ENCODE measurements around the gene P3H1. TPM values are rescaled to one million over a fixed set of nuclear protein-coding genes. Genes with fewer than 3 reads are reported as not detected.

The P3H1 gene
- total and polyA plus RNA-seq, 2 experiments from 2014 or later, result 51.1 to 75.1 TPM

DNA sequence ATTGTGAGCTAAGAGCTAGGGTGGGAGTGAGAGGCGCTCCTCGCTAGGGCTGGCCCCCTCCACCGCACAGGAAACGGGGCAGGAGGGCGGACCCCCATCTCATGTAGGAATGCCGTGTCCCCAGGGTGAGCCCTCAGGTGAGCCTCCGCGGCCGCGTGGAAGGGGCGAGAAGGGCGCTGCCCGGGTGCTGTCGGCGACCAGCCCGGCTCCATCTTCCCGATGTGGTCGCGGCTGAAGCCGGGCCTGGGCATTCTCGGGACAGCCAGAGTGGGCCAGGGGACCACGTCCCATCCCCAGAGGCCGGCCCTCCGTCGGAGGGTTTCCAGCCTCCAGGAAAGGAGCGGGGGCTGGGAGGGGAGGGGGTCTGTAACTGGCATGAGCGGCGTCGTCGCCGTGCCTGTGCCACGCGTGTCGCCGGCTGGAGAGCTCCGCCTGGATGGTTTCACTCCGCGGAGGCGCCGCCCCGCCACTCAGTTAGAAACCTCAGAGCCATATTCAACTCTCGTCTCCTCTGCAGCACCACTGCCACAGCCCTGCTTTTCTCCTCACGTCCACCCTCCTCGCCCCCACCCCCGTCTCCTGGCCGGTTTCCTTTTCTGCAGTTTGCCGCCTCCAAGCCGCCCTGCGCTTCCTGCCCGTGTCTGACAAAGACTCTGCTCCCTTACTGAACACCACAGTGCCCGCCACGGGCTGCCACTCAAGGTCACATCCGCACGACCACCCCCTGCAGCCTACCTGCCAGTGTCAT, 18.3 kb upstream of the P3H1 start, which contains the start of gene TMEM269:
Gene TMEM269, plus strand, starts transcription at position 46 of the 748 bp plus-strand sequence. CDS start 4,903 bp downstream, outside the sequence.
- H3K27me3 Mint-ChIP-seq (ENCODE audit: insufficient read depth, low read depth, poor library complexity), result peaks cover 4% of the 10 kb centered on the region
- Histone ChIP-seq H2AFZ (peak within 1 kb of the TSS; percentile 32; the same call in 1 of the 2 replicates), H3K27me3 (ENCODE audit: insufficient read depth) (peaks cover 6% of the 10 kb centered on the region; the same call in 1 of the 2 replicates), H3K4me3 (peak within 1 kb of the TSS; percentile 47), H3K79me2 (replicated peaks; ENCODE audit: insufficient read depth) (no peaks in the 10 kb centered on the region), H3F3A (replicated peaks; ENCODE audit: low read depth) (0 out of 2 replicates have a peak, but pooled peaks cover 15% of the 10 kb centered on the region), H3K36me3 (ENCODE audit: insufficient read depth) (no peaks in the 10 kb centered on the region), H3K9me2 (ENCODE audit: insufficient read depth) (no peaks in the 10 kb centered on the region), H3K27ac (ENCODE audit: low read depth) (no peak within 1 kb of the TSS), H3K4me1 (ENCODE audit: insufficient read depth) (peaks cover 5% of the 10 kb centered on the region; the same call in 1 of the 2 replicates), H3K4me2 (peak within 1 kb of the TSS; percentile 67), H4K20me1 (replicated peaks; ENCODE audit: insufficient read depth) (0 out of 2 replicates have a peak, but pooled peaks cover 4% of the 10 kb centered on the region)
- ATAC-seq, result peak; percentile 64
- TF ChIP-seq CREB1 (CRISPR knock-in tag; IDR thresholded peaks at IDR 0.05; ENCODE audit: low read depth), result no peak
- no peak for TF ChIP-seq NANOG (IDR thresholded peaks at IDR 0.05; ENCODE audit: borderline replicate concordance)
- TF ChIP-seq ZNF114 (CRISPR knock-in tag; IDR thresholded peaks at IDR 0.05), result no peak
- TF ChIP-seq, protein P1, sequence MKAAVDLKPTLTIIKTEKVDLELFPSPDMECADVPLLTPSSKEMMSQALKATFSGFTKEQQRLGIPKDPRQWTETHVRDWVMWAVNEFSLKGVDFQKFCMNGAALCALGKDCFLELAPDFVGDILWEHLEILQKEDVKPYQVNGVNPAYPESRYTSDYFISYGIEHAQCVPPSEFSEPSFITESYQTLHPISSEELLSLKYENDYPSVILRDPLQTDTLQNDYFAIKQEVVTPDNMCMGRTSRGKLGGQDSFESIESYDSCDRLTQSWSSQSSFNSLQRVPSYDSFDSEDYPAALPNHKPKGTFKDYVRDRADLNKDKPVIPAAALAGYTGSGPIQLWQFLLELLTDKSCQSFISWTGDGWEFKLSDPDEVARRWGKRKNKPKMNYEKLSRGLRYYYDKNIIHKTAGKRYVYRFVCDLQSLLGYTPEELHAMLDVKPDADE (IDR thresholded peaks at IDR 0.05), result no peak
- TF ChIP-seq, protein P2, sequence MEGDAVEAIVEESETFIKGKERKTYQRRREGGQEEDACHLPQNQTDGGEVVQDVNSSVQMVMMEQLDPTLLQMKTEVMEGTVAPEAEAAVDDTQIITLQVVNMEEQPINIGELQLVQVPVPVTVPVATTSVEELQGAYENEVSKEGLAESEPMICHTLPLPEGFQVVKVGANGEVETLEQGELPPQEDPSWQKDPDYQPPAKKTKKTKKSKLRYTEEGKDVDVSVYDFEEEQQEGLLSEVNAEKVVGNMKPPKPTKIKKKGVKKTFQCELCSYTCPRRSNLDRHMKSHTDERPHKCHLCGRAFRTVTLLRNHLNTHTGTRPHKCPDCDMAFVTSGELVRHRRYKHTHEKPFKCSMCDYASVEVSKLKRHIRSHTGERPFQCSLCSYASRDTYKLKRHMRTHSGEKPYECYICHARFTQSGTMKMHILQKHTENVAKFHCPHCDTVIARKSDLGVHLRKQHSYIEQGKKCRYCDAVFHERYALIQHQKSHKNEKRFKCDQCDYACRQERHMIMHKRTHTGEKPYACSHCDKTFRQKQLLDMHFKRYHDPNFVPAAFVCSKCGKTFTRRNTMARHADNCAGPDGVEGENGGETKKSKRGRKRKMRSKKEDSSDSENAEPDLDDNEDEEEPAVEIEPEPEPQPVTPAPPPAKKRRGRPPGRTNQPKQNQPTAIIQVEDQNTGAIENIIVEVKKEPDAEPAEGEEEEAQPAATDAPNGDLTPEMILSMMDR (conservative IDR thresholded peaks at IDR 0.05; ENCODE audit: low read depth in 2 of 2), result no peak
- TF ChIP-seq STAT1 (IDR thresholded peaks at IDR 0.05; ENCODE audit: unreplicated experiment), result no peak
- no peak for TF ChIP-seq ZNF331 (CRISPR knock-in tag; IDR thresholded peaks at IDR 0.05; ENCODE audit: low read depth)
- TF ChIP-seq, protein P3, sequence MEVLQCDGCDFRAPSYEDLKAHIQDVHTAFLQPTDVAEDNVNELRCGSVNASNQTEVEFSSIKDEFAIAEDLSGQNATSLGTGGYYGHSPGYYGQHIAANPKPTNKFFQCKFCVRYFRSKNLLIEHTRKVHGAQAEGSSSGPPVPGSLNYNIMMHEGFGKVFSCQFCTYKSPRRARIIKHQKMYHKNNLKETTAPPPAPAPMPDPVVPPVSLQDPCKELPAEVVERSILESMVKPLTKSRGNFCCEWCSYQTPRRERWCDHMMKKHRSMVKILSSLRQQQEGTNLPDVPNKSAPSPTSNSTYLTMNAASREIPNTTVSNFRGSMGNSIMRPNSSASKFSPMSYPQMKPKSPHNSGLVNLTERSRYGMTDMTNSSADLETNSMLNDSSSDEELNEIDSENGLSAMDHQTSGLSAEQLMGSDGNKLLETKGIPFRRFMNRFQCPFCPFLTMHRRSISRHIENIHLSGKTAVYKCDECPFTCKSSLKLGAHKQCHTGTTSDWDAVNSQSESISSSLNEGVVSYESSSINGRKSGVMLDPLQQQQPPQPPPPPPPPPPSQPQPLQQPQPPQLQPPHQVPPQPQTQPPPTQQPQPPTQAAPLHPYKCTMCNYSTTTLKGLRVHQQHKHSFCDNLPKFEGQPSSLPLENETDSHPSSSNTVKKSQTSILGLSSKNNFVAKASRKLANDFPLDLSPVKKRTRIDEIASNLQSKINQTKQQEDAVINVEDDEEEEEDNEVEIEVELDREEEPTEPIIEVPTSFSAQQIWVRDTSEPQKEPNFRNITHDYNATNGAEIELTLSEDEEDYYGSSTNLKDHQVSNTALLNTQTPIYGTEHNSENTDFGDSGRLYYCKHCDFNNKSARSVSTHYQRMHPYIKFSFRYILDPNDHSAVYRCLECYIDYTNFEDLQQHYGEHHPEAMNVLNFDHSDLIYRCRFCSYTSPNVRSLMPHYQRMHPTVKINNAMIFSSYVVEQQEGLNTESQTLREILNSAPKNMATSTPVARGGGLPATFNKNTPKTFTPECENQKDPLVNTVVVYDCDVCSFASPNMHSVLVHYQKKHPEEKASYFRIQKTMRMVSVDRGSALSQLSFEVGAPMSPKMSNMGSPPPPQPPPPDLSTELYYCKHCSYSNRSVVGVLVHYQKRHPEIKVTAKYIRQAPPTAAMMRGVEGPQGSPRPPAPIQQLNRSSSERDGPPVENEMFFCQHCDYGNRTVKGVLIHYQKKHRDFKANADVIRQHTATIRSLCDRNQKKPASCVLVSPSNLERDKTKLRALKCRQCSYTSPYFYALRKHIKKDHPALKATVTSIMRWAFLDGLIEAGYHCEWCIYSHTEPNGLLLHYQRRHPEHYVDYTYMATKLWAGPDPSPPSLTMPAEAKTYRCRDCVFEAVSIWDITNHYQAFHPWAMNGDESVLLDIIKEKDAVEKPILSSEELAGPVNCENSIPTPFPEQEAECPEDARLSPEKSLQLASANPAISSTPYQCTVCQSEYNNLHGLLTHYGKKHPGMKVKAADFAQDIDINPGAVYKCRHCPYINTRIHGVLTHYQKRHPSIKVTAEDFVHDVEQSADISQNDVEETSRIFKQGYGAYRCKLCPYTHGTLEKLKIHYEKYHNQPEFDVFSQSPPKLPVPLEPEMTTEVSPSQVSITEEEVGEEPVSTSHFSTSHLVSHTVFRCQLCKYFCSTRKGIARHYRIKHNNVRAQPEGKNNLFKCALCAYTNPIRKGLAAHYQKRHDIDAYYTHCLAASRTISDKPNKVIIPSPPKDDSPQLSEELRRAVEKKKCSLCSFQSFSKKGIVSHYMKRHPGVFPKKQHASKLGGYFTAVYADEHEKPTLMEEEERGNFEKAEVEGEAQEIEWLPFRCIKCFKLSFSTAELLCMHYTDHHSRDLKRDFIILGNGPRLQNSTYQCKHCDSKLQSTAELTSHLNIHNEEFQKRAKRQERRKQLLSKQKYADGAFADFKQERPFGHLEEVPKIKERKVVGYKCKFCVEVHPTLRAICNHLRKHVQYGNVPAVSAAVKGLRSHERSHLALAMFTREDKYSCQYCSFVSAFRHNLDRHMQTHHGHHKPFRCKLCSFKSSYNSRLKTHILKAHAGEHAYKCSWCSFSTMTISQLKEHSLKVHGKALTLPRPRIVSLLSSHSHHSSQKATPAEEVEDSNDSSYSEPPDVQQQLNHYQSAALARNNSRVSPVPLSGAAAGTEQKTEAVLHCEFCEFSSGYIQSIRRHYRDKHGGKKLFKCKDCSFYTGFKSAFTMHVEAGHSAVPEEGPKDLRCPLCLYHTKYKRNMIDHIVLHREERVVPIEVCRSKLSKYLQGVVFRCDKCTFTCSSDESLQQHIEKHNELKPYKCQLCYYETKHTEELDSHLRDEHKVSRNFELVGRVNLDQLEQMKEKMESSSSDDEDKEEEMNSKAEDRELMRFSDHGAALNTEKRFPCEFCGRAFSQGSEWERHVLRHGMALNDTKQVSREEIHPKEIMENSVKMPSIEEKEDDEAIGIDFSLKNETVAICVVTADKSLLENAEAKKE (CRISPR knock-in tag; IDR thresholded peaks at IDR 0.05), result no peak
- no peak for TF ChIP-seq JUNB (IDR thresholded peaks at IDR 0.05; ENCODE audit: unreplicated experiment)
- TF ChIP-seq EZH2phosphoT487 (IDR thresholded peaks at IDR 0.05; ENCODE audit: unreplicated experiment), result no peak
- TF ChIP-seq, protein P4, sequence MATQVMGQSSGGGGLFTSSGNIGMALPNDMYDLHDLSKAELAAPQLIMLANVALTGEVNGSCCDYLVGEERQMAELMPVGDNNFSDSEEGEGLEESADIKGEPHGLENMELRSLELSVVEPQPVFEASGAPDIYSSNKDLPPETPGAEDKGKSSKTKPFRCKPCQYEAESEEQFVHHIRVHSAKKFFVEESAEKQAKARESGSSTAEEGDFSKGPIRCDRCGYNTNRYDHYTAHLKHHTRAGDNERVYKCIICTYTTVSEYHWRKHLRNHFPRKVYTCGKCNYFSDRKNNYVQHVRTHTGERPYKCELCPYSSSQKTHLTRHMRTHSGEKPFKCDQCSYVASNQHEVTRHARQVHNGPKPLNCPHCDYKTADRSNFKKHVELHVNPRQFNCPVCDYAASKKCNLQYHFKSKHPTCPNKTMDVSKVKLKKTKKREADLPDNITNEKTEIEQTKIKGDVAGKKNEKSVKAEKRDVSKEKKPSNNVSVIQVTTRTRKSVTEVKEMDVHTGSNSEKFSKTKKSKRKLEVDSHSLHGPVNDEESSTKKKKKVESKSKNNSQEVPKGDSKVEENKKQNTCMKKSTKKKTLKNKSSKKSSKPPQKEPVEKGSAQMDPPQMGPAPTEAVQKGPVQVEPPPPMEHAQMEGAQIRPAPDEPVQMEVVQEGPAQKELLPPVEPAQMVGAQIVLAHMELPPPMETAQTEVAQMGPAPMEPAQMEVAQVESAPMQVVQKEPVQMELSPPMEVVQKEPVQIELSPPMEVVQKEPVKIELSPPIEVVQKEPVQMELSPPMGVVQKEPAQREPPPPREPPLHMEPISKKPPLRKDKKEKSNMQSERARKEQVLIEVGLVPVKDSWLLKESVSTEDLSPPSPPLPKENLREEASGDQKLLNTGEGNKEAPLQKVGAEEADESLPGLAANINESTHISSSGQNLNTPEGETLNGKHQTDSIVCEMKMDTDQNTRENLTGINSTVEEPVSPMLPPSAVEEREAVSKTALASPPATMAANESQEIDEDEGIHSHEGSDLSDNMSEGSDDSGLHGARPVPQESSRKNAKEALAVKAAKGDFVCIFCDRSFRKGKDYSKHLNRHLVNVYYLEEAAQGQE (IDR thresholded peaks at IDR 0.05; ENCODE audit: unreplicated experiment), result no peak
- no peak for TF ChIP-seq EZH2 (IDR thresholded peaks at IDR 0.05; ENCODE audit: low read depth, unreplicated experiment)
- TF ChIP-seq POLR2AphosphoS5 (IDR thresholded peaks at IDR 0.05; ENCODE audit: low read depth), result no peak
- no peaks in the 10 kb centered on the region for H3K9me3 Mint-ChIP-seq
- H3K4me3 Mint-ChIP-seq, result peak within 1 kb of the TSS; percentile 21; the same call in 2 of the 3 replicates
- peak; percentile 56 for DNase-seq (ENCODE audit: low spot score)
- H3K27ac Mint-ChIP-seq, result no peak within 1 kb of the TSS; the same call in 1 of the 2 replicates
- H3K4me1 Mint-ChIP-seq, result peaks cover 11% of the 10 kb centered on the region
- peaks cover 12% of the 10 kb centered on the region for H3K36me3 Mint-ChIP-seq (ENCODE audit: low read depth)
